Activated gamma-delta T cell treated with anti-CD3 and anti-CD28 coated beads, Interleukin-2, amount 50 U/mL, for 16 hours (primary cell): ENCODE measurements around the gene CCL25.

Source experiments
- DNase-seq: peaks from one replicate; pipeline ENCODE4 v3.0.0-alpha.2; 2020; ENCODE audit warnings: low read depth

Gene CCL25

GRCh38 chr19:8110931-8111330, 58.4 kb downstream of the CCL25 start:
- DNase-seq: no peak

DNA sequence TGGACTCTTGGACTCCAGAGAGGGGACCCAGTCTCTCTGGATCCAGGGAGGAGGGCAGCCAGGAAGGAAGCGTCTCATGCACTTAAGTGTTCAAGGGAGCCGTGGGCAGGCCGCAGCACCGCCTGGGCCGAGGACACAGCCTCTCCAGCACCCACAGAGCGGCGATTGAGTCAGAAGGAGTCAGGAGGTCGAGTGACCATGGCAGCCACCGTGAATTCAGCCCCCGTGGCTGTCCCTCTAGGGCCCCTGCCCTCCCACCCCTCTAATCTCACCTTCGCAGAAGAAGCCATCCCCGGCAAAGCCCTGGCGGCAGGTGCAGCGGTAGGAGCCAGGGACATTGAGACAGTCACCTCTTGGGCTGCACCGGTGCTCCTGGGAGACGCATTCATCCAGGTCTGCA, 58.8 kb downstream of the CCL25 start:
- no peak for DNase-seq
